Hematopoietic multipotent progenitor cell treated with erythropoietin and hydrocortisone succinate and interleukin-3 and kit ligand, for 17 days (in vitro differentiated cells): ENCODE data around the gene TMEM129.
A peak's percentile ranks its signal among the peaks of the same experiment; 100 is the strongest.

ENCODE experiments used
- DNase-seq: peaks from one replicate; pipeline ENCODE4 v3.0.0-alpha.2; 2015; ENCODE audit warnings: low spot score

The TMEM129 gene

DNA sequence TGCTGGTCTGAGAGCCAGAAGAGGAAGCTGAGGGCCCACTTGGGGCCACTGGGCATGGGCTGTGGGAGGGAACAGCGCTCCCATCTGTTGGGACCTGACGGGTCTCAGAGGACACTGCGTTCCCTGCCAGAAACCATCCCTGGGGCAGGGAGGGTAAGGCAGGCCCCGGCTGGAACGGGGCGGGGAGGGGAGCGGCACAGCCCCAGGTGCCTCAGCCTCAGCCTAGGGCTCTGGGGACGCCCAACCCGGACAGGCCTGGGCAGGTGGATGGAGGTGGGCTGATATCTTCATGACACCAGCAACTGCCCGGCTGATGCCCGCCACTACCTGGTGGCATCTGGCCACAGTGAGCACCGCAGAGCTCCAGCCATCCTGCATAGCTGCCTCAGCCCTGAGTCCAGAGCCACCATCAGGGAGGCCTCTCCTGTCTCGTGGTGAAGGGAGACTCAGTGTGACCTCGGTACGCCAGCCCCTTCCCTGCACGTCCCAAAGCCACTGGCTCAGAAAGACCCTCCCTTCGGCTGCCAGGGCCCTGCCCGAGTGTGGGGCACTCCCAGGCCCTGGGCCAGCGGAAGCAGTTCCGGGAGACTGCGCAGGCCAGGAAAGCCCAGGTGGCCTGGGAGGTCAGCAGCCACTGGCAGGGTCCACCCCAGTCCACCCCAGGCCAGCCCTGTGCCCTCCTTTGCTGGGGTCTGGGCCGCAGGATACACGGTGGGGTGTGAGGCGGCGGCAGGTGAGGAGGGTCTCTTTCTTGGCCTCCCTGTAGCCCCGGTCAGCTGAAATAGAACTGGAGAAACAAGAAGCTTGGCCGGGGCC is 37.4 kb upstream of the TMEM129 start:
- no peak for DNase-seq

GRCh38 chr4:1757836-1758235 is 36.7 kb upstream of the TMEM129 start:
- DNase-seq, result no peak

GRCh38 chr4:1756893-1757779 is 36.0 kb upstream of the TMEM129 start:
- no peak for DNase-seq

GRCh38 chr4:1756079-1756478 is 35.0 kb upstream of the TMEM129 start:
- no peak for DNase-seq

- no peak for DNase-seq
Observed at GRCh38 chr4:1755297-1755696, 34.2 kb upstream of the TMEM129 start.

GRCh38 chr4:1754336-1754735 is 33.2 kb upstream of the TMEM129 start:
- no peak for DNase-seq

DNA sequence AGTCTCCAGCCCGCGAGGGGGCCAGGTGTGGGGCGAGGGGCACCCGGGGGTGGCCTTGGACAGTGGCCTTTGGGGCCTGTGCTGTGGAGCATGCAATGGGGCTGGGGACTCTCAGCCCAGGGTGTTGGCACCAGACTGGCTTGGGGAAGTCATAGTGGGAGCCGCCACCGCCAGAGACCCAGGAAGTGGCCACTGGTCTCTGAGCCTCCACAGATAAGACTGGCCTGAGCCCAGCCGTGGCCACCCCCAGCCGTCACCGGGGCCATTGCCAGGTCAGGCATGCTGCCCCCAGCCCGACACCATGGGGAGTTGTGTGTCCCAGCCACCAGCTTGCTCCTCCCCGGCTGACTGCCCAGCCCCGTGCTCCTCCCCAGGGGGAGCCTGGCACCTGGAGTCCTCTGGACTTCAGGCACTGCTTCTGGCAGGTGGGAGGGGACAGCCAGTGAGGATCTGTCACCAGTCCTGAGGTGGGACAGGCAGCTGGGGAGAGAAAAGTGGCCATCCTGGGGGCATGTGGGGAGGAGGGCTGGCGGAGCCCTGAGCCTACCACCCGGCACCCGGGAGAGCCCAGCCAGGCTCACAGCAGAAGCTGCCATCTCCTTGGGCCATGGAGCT is 32.7 kb upstream of the TMEM129 start:
- DNase-seq, result no peak

GRCh38 chr4:1753294-1753696 is 32.2 kb upstream of the TMEM129 start:
- no peak for DNase-seq

- DNase-seq, result no peak
Observed at GRCh38 chr4:1752284-1753041, 31.3 kb upstream of the TMEM129 start.

GRCh38 chr4:1751919-1752283 is 30.8 kb upstream of the TMEM129 start:
- DNase-seq, result no peak

GRCh38 chr4:1751155-1751918 is 30.2 kb upstream of the TMEM129 start:
- DNase-seq, result no peak

DNA sequence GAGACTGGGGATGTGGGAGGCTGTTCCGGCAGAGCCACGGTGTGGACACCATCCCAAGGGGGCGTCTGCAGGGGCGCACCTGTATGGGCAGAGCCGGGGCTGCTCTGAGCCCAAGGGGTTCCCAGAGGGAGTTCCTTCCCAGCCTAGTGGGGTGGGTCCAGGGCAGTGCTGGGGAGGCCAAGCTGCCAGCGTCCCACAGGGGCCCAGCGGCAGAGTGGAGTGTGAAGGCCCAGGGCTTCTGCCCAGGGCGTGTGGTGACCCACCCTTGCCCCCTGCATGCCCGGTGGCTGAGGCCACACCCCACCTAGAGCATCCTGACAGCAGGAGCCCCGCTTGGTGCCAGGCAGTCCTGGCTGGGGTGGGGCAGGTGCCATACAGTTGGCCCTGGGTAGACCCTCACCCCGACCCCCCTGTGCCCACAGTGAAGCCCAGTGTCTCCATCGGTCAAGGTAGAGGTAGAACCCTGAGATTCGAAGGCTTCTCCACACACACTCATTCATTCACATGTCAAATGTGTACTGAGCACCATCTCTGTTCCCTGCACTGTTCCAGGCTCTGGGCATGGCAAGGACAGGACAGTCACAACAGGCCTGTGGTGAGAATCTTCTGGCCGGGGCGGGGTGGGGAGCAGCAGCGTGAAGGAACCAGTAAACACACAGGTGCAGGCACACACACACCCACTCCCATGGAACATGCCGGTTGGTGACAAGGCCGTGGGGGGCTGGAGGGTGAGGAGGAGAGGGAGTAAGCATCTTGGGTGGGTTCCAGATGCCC is 29.4 kb upstream of the TMEM129 start:
- no peak for DNase-seq

- no peak for DNase-seq
Observed at GRCh38 chr4:1749826-1750225, 28.7 kb upstream of the TMEM129 start.

DNA sequence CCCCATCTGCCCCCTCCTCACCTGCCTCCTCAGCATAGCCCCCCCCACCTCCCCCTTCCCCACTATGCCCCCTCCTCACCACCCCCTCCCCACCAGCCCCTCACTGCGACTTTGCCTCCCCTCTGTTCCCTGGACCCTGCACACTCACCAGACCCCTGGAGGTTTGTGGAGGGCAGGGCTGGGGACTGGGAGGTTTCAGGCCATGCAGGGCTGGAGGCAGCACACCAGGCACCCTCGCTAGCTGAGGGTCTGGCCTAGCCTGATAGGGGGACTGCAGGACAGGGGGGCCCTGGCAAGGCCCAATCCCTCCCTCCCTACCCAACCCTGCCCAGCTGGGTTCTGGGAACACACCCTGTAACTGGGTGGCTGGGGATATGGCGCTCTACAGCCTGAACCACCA is 28.2 kb upstream of the TMEM129 start:
- no peak for DNase-seq

DNA sequence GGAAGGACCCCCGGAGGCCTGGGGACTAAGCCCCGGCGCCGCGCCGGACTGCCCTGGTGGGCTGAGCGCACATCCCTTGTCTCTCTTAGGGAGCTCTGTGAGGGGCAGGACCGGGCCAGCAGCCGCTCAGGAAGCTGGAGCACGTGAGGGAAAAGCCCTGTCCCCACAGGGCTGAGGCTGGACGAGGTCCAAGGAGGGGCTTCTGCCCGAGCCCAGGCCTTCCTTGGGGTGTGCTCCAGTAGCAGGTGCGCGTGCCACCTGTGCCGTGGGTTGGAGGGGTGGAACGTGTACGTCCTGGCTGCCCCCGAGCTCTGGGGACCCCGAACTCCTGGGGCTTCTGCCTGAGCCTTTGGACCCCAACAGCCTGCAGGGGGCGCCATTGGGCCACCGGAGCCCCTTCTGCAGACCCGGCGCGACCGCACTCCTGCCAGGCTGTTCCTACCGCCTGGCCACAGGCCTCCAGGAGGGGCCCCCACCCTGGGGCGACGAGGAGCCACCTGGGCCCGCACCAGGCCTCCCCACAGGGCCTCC is 27.4 kb upstream of the TMEM129 start:
- DNase-seq, result peak; percentile 76

DNA sequence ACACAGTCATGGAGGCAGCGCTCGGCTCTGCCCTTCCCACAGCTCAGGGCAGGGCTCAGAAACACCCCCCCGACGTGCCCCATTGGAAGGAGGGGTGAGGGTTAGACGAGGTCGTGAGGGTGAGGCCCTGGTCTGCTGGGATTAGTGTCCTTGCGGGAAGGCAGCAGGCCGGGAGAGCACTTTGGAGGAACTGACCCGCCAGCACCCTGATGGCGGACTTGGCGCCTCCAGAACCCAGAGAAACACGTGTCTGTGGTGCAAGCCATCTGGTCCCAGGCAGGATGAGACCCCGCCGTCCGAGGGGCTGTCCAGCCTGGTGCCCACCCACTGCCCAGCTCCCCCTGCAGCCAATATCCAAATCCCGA is 26.5 kb upstream of the TMEM129 start:
- DNase-seq, result no peak

- no peak for DNase-seq
Observed at GRCh38 chr4:1746919-1747602, 25.9 kb upstream of the TMEM129 start.

DNA sequence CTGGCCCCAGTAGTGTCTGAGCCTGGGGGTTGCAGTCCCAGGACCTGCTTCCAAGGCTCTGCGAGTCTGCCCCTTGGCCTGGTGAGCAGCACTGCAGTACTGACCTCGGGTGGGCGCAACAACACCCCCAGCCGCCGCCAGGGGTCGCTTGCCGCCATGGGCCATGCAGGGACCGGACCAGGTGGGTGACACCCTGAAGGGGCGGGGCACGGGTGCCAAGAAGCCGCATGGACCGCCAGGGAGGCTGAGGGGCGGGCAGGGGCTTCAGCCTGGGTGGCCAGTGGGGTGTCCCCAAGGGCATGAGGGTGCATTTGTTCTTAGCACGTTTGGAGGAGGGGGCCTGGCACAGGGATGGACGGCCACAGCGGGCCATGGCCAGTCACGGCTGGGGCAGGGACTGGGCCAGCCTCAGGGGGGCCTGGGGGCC is 25.2 kb upstream of the TMEM129 start:
- peak; percentile 63 for DNase-seq

DNA sequence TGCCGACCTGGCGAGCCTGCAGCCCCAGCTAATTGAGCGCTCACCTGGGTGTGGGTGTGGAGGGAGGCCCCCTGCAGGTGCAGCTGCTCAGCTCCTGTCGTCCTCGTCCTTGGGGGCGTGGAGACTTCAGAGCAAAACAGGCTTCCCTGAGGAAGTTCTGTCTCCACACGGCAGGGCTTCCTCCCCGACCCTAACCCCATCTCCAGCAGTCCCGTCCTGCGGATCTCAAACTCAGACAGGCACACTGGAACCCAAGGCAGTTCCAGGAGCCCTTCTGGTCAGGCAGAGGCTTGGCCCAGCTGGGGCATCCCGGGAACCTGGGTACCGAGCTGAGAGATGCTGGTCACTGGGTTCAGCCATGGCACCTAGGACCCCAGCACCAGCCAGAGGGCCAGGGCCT is 24.6 kb upstream of the TMEM129 start:
- DNase-seq, result no peak

GRCh38 chr4:1745165-1745564 is 24.0 kb upstream of the TMEM129 start:
- no peak for DNase-seq
